SW 1271 (cell line): ENCODE results near the gene NFU1.
"Not testable (repeated sequence)": the region's sequence is repeated elsewhere in the genome, so short reads cannot be mapped to it uniquely, and the experiment has no call there.

Source experiments
- DNase-seq, 2 experiments: peaks; one replicate each; lab custom pipeline; 2025; lab: John Stamatoyannopoulos, UW

NFU1 gene

DNA sequence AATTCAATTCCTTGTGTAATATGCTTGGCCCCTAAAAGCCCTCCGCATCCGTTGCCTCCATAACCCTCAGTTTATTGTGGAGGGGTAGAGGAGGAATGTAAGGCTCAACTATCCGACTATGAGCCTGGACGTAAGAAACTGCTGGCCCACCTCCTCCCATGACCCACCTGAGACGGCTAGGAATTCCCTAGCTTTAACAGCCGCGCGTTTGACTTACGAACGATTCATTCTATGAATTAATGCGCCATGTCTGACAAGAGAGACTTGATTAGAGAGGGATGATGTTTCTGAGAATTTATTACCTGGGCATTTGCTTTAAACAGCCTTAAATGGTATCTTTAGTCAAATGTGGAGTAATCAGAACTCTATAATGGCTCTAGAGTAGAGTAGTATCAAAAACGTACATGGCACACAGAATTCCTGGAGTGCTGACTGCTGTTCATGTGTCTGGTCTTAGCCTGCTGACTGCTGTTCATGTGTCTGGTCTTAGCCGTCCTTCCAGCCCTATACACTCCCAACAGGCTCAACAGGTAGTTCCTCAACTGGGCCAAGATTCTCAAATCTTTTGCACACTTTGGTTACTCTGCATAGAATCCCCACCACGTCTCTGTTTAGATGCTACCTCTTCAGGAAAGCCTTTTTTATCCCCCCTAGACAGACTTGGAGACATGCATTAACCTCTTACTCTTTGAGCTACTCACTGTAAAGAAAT is 49.3 kb downstream of the NFU1 start:
- no peak for DNase-seq

DNA sequence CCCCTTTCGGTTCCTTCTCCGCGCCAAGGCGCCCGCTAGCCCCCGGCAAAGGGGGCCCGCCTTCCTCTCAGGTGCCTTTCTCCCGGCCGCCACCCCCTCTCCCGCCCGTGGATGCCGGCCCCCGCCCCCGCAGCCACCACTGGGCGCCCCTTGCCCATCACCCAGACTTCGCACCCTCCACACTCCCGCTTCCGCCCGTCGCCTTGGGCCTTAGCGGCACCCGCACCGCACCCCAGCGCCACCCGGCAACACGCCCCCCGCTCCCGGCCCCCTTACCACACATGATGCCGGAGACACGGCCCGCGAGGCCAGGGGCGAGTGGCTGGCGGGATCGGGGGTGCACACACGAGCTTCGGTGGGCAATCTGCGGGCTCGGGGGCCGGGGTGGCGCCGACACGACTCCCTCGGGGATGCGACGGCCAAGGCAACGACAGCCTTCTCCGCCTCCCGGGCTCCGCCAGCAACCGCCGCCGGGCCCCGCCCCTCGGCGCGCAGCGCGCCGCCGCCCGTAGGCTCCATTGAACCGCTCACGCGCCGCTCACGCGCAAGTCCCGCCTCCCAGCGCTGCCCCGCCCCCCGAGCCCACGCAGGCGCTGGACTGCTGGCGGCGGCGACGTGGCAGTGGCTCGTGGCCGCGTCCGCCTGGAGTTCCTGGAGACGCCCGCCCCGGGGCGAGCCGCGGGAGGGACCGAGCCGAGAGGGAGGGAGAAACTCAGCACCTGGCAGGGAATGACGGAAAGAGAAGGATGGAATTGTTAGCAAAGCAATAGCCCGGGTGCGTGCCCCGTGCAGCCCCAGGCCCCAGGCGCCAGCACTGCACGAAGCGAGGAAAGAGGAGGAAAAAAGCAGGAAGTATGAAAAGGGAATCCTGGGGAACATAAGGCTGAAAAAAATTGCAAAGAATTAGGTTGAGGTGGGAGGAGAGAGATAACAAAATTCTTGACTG is 50.2 kb downstream of the NFU1 start, which contains the start of gene GFPT1:
GFPT1 (minus strand) TSS at position 439 of the 946 bp plus-strand sequence; CDS start at position 283, 156 bp downstream.
- DNase-seq, result peak; percentile 43 to 86

DNA sequence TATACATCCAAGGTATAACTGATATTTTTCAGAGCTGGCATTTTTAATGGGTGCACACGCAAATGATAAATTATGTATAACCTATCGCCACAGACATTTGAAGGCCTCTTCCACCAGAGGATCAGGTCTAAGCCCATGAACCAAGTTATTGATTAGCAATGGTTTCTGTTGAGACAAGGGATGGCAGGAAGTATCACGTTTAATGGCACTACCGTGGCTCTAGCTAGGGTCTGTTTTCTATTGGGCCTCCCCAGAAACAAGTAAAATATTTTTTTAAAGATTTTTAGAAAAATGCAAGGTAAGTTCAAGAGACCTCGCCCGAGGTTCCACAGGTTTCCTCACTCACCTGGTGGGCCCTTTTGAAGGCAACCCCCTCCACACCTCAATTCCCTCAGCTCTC is 50.9 kb downstream of the NFU1 start:
- DNase-seq, result no peak

DNA sequence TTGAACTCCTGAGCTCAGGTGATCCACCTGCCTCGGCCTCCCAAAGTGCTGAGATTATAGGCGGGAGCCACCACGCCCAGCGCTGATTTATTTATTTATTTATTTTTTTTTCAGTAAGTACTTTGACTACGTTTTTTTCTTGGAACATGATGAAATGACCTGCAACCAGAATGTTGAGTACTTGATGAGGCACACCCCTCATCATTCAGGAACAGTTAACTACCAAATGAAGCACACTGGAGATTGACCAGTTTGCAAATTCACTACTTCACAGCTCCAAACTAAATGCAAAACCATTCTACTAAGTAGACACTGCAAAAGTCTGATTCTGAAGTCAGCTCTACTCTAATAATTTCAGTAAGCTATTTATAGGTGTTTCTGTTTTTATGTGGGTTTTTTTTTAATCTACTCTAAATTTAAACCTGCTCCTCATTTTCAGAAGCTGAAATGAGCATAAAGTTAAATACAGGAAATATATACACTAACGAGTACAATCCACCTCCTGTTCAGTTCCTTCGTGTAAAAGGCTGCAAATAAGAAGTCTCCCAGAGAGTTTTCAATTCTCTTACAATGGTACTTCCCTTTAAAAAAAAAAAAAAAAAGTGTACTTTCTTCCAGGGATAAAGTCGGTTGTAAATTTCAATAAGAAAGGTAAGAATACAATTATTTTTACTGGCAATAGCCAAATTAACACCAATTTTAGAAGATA is 51.6 kb downstream of the NFU1 start:
- no peak for DNase-seq

DNA sequence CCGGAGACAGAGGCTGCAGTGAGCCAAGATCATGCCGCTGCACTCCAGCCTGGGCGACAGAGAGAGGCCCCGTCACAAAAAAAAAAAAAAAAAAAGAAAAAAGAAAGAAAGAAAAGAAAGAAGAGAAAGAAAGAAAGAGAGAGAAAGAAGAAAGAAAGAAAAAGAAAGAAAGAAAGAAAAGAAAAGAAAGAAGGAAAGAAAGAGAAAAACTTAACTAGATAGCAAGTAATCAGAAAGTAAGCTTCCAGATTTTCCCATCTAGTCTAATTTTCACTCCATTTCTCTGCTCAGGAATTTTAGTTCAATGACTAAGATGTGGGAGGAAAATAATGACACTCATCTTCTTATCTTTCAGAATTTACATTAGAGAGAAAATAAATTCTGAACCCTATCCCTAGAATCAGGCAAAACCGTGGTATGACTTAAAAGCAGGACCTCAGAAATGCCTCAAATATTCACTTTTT is 52.6 kb downstream of the NFU1 start:
- DNase-seq, result no peak

DNA sequence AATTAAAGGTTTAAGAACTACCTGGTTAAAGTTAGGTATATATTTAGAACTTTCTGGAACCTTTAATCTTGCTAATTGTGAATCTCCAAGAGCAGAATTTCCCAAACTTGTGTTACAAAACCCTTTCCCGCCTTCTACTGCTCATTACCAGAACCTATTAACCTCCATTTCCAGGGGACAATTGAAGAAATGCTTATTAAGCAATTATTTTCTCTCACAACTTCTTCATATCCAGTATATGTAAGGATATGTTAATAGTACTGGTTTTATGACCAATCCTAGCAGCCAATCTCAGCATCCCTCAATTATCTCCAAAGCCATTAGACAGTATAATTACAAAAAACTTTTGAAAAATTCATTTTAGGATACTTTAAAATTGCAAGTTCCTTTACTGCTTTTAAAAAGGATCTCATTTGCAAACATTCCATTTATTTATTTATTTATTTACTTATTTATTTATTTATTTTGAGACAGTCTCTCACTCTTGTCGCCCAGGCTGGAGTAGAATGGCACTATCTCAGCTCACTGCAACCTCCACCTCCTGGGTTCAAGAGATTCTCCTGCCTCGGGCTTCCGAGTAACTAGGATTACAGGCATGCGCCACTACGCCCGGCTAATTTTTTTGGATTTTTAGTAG is 53.9 kb downstream of the NFU1 start:
- DNase-seq, result no peak

DNA sequence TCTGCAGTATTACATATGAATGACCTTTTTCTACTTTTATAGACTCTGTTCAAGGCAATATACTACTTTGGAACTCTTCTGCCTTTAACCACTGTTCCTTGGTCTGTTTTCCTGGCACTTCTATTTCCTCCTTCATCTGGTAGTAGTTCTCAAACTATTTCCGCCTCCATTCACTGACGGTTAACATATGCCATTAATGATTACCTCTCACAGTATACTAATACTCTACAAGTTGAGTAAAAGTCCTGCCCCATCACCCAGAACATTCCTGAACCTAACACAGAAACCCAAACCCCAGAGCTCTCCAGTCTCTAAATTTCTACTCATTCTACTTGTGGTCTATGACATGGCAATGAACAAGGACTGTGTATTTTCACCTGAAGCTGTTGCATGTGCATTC is 54.7 kb downstream of the NFU1 start:
- DNase-seq, result no peak

DNA sequence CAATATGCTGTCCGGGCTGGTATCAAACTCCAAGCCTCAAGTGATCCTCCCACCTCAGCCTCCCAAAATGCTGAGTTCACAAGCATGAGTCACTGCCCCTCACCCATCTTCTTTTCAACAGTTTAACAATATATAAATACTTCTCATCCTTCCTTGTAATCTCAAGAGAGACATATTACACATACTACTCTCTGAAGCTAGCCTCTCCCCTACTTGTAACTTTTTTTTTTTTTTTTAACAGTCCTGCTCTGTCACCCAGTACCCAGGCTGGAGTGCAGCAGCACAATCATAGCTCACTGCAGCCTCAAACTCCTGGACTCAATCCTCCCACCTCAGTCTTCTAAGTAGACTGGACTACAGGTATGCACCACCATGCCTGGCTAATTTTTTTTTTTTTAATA is 55.9 kb downstream of the NFU1 start:
- DNase-seq, result no peak

DNA sequence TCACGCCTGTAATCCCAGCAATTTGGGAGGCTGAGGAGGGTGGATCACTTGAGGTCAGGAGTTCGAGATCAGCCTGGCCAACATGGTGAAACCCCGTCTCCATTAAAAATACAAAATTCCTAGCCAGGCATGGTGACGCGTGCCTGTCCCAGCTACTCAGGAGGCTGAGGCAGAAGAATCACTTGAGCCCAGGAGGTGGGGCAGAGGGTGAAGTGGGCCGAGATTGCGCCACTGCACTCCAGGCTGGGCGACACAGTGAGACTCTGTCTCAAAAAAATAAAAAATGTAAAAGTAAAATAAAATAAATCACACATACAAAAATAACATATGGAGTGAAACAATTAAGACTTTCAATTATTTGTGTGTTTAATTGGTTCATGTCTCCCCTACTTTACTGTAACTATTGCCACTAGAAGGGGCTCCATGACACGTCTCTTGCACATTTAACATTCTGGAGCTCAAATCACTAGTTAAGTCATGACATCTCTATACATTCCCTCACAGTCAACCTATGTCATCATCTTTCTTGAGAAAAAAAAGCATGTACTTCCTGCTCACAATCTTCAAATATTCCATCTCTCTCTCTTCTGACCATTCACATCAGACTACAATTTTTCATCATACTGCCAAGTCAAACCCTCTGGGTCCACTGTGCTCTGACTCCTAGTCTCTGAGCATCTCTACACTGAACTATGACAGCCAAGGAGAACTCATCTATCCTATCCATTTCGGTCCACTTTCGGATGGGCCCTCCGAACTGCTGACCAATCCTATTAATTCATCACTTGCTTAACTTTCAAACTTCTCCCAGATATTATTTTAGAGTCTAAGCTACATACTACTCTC is 56.9 kb downstream of the NFU1 start:
- no peak for DNase-seq

DNA sequence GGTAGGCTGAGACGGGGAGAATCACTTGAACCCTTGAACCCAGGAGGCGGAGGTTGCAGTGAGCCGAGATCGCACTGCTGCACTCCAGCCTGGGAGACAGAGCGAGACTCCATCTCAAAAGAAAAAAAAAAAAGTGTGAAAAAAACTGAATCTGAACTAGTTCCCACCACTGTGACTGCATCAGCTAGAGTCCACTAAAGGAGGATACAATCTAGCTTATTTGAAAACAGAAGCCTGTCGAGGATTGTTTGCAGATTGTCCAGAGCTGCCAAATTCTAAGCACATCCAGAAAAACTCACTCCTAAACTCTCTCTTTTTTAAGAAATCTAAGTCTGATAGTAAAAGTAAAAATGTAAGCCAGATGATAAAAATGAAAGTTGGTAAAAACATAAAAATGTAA is 60.8 kb downstream of the NFU1 start:
- DNase-seq, result no peak

DNA sequence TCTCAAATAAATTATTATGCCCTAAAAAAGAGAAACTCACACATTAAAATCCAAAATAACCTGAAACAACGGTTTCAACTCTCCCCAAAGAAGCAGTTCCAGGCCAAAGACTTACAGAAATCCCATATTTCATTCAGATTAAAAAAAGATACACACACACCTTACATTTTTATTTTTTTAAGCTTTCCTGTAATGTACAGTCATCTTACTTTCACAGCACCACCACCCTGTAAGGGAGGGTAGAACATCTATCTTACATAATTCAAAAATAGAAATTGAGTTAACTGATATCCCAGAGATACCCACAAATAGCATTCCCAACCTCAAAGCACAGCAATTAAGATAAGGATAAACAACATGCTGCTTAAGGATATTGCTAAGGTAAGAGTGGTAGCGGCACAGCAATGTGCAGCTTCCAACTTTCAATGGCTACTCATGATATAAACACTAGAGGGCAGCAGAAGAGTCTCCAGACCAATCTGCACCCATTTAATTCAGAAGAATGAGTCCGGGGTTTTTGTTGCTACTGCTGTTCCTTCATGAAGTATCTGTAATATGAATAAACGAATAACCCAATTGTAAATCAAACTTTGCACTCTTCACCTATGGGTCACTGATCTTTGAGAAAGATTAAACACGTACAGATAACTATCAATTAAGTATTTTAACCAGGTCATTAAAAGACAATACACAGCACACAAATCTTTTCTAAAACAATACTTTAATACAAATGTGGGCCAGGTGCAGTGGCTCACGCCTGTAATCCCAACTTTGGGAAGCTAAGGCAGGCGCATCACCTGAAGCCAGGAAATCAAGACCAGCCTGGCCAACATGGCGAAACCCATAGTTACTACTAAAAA is 61.5 kb downstream of the NFU1 start:
- DNase-seq, result peak in 1 of 2 experiments; percentile 28

DNA sequence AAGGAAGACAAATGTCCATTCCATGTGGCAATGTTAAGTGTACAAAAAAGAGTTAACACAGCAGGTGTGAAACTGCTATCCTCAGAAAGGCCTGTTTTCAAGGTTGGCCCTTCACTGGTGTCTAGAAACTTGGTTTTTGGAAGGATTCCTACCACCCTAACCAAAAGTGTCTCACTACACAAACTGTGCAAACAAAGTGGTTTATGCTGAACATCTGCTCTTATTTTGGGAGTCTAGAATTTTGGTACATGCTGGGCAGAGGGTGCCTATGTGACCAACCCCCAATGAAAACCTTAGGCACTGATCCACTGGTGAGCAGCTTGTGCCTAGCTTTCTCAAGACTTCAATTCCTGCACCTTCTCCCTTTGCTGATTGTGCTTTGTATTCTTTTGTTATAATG is 64.5 kb downstream of the NFU1 start:
- DNase-seq, result no peak

DNA sequence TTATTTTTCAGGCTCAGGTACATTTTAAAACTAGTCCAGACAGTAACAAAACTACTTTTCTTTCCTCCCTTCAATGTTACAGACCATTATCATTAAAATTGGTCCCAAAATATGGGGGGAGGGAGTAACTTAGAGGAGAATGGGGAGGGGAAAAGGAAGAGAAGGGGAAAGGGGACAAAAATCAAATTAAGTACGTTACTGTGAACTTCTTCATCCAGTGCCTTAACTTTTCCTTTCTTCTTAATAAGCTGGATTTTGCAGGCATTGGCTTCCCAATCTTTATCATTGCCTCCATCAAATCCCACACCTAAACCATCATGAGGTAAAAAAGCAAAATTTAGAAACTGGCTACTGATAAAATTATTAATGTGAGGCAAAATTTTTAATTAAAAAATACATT is 67.4 kb downstream of the NFU1 start:
- DNase-seq, result no peak

DNA sequence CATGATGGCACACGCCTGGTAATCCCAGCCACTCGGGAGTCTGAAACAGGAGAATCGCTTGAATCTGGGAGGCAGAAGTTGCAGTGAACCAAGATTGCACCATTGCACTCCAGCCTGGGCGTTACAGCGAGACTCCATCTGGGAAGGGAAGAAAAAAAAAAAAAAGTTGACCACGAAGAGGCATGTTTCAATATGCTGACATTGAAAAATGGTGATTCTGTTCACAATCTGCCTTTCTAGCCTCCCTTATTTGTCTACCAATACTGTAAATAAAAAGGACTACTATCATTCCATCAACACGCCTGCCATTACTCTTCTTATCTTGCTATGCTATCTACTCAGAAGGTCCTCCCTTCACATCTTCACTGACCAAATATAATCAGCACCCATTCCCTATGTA is 68.6 kb downstream of the NFU1 start:
- no peak for DNase-seq

DNA sequence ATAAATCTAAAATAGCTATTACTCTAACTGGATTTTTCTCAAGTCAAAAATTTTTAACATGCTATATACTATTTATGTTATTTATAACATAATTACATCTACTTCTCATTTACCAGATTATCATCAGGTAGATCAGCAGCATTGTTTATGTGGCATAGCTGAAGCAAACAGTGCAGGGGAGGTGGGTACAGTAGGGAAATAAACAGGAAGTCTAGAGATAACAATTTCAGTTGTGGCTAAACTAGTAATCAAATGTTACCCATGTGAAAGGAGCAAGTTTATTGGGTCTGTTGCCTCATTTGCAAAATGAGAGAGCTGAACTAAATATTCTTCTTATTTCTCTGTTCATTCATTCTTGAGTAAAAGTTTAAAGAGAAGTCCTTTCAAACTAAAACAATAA is 77.9 kb downstream of the NFU1 start:
- DNase-seq, result no peak

DNA sequence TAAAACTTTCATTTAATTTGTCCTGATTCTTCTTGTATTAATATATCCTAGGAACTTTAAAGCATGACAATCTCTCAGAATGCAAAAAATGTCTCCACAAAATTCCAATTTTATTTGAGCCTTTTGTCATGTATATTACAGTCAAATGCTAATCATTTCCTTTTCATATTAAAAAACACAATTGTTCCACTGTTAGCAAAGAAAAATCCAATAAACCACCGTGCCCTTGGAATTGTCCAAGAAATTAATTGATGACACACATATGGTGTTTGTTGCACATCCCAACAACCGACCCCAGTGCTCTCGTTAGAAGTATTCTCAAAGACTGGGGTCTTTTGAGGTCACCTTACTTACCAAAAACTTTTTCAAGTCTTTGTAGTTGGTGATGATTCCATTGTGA is 78.3 kb downstream of the NFU1 start:
- DNase-seq, result no peak

DNA sequence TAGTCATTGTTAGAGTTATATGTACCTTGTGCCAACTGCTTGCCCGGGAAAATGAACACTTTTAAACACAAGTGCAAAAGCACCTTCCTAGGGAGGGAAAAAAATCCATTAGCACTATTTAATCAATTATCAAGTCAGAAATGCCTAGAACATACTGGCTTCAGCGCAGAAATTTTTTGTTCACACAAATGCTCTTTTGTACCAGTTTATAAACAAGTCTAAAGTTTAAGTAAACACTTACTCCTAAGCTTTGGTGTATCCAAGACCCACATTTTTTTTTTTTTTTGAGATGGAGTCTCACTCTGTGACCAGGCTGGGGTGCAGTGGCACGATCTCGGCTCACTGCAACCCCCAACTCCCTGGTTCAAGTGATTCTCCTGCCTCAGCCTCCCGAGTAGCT is 80.8 kb downstream of the NFU1 start:
- no peak for DNase-seq

DNA sequence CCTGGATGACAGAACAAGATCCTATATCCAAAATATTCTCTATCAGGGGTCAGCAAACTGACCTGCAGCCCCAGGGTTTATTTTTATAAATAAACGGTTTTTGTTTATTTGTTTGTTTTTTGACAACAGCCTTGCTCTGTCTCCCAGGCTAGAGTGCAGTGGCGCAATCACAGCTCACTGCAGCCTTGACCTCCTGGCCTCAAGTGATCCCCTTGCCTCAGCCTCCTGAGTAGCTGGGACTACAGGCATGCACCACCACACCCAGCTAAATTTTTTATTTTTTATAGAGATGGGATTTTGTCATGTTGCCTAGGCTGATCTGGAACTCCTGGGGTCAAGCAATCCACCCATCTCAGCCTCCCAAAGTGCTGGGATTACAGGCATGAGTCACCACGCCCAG is 82.3 kb downstream of the NFU1 start:
- not testable (repeated sequence) for DNase-seq

DNA sequence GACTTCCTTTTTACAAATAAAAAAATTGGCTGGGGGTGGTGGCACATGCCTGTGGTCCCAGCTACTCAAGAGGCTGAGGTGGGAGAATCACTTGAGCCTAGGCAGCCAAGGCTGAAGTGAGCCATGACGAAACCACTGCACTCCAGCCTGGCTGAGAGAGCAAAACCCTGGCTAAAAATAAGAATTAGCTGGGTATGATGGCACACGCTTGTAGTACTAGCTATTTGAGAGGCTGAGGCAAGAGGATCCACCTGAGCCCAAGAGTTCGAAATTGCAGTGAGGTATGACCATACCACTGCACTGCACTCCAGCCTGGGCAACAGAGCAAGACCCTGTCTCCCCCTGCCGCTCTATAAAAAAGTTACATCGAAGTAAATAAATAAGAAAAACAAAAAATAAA is 83.9 kb downstream of the NFU1 start:
- no peak for DNase-seq

DNA sequence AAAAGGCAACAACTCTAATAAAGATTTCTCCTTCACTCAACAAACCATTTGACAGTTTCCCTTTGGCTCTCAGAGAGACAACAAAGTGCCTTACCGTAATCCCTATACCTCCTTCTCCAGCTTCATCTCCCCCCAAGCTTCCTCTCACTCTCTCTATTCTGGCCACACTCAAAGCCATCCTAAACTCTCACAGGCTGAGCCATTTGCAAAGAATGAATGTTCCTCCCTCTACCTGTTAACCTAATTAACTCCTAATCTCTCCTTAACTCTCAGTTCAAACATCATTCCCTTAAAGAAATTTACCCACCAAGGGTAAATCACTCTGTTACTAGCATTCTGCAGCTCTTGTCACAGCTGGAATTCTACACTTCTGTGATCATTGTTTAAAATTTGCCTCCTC is 88.5 kb downstream of the NFU1 start:
- no peak for DNase-seq
